Neural progenitor cell (in vitro differentiated cells): ENCODE results near the gene ZC3H12D.

Experiments used
- CTCF ChIP-seq: fragments of 200-600 bp; sonication (generic); IDR thresholded peaks from 2 replicates; pipeline ENCODE4 v1.5.1; 2017; ENCODE audit warnings: antibody characterized with exemption, mild to moderate bottlenecking
- EZH2 ChIP-seq: fragments of 200-600 bp; sonication (generic); IDR thresholded peaks from 2 replicates; pipeline ENCODE4 v1.6.1; 2017; ENCODE audit warnings: antibody characterized with exemption, mild to moderate bottlenecking, moderate library complexity

- TF ChIP-seq CTCF = peak; percentile 98
- TF ChIP-seq EZH2 = no peak
These were observed 52.7 kb downstream of the ZC3H12D start for GRCh38 chr6:149431905-149432775.
